Measurements from ENCODE around the gene LRRC8E.

DNA sequence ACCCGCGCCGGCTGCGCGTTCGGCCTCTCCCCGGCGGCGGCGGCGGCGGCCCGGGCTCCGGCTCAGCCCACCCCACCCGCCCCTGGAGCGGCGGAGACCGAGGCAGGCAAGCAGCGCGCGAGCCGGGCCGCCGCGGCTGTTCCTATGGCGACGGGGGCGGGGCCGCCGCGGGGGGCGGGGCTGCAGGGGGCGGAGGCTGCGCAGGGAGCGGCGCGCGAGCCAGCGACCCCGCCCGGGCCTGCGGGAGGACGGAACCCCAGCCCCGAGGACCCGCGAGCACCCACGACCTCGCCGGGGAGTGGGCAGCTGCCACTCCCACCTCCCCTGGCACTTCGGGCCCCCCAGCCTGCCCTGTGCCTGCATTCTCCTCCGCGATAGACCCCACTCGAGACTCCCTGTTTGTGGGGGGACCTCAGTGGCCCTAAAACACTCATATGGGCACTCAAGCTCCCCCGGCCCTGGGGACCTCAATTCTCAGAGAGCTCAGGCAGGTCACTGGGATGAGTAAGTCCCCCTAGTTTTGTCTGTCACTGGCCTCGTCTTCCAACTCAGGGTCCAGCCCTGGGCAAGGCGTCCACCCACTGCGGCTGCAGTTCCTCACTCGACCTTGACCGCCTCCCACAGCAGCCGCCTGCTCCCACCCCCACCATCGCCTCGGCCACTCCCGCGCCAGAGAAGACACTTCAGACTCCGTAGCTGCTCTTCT lies 37.9 kb downstream of the LRRC8E start, which contains the start of gene CTXN1:
- TF ChIP-seq CTCF (IDR thresholded peaks at IDR 0.05) (no peak), POLR2A (IDR thresholded peaks at IDR 0.05) (no peak), POLR2AphosphoS5 (IDR thresholded peaks at IDR 0.05) (no peak)
